ENCODE measurements around the gene LRFN3.

- TF ChIP-seq CTCF (conservative IDR thresholded peaks at IDR 0.05 in 1 of 2, IDR thresholded peaks at IDR 0.05 in 1 of 2; ENCODE audit: low read depth in 1 of 2, low read length in 2 of 2) (no peak), EZH2 (IDR thresholded peaks at IDR 0.05; ENCODE audit: low read length, missing control alignments) (no peak)
Observed at GRCh38 chr19:35988824-35989223, 52.6 kb downstream of the LRFN3 start.

All from fibroblast of lung (primary cell).